GM19372 (cell line): ENCODE measurements around the gene PGLYRP2.
"Not testable (repeated sequence)": the region's sequence is repeated elsewhere in the genome, so short reads cannot be mapped to it uniquely, and the experiment has no call there.

Experiments
- ATAC-seq: cut with Tn5 transposase; IDR thresholded peaks from one replicate; pipeline ENCODE4 v1.9.1; 2021; ENCODE audit warnings: mild to moderate bottlenecking, low read depth, moderate library complexity; ENCODE audit not compliant: unreplicated experiment

Gene PGLYRP2

GRCh38 chr19:15488489-15489226, 9.4 kb upstream of the PGLYRP2 start:
- no peak for ATAC-seq

- ATAC-seq: no peak
These were observed 7.7 kb upstream of the PGLYRP2 start for GRCh38 chr19:15487038-15487437.

GRCh38 chr19:15485768-15486167, 6.5 kb upstream of the PGLYRP2 start:
- not testable (repeated sequence) for ATAC-seq

- not testable (repeated sequence) for ATAC-seq
These were observed 1.7 kb upstream of the PGLYRP2 start for GRCh38 chr19:15480996-15481395.

- ATAC-seq: no peak
These were observed 3.0 kb downstream of the PGLYRP2 start for GRCh38 chr19:15476325-15476724.

- no peak for ATAC-seq
These were observed 3.7 kb downstream of the PGLYRP2 start for GRCh38 chr19:15475611-15476010.

GRCh38 chr19:15475169-15475568, 4.1 kb downstream of the PGLYRP2 start:
- no peak for ATAC-seq

GRCh38 chr19:15473821-15474220, 5.5 kb downstream of the PGLYRP2 start:
- not testable (repeated sequence) for ATAC-seq

- ATAC-seq: no peak
These were observed 7.6 kb downstream of the PGLYRP2 start for GRCh38 chr19:15471639-15472101.

GRCh38 chr19:15469513-15470297, 9.6 kb downstream of the PGLYRP2 start:
- no peak for ATAC-seq

- ATAC-seq: no peak
These were observed 10.4 kb downstream of the PGLYRP2 start for GRCh38 chr19:15468675-15469512.

- ATAC-seq: no peak
These were observed 11.5 kb downstream of the PGLYRP2 start for GRCh38 chr19:15467734-15468214.

GRCh38 chr19:15466851-15467733, 12.2 kb downstream of the PGLYRP2 start:
- ATAC-seq: no peak

GRCh38 chr19:15464394-15465385, 14.6 kb downstream of the PGLYRP2 start, which contains the start of gene RASAL3:
TSS of gene RASAL3 (minus strand) at chr19:15464544. CDS start at chr19:15464358, 186 bp downstream.
- ATAC-seq: no peak

- ATAC-seq: no peak
These were observed 15.4 kb downstream of the PGLYRP2 start for GRCh38 chr19:15463861-15464371.

- ATAC-seq: no peak
These were observed 17.6 kb downstream of the PGLYRP2 start for GRCh38 chr19:15461694-15462093.

GRCh38 chr19:15457701-15458484, 21.4 kb downstream of the PGLYRP2 start:
- no peak for ATAC-seq
